ENCODE results near the gene GIMAP1. TPM values are rescaled to one million over a fixed set of nuclear protein-coding genes. Genes with fewer than 3 reads are reported as not detected.

Gene GIMAP1
- polyA plus RNA-seq, 1 donor (not counting 4 experiments of a cell fraction or from before 2014, with no cell fraction given): not detected

DNA sequence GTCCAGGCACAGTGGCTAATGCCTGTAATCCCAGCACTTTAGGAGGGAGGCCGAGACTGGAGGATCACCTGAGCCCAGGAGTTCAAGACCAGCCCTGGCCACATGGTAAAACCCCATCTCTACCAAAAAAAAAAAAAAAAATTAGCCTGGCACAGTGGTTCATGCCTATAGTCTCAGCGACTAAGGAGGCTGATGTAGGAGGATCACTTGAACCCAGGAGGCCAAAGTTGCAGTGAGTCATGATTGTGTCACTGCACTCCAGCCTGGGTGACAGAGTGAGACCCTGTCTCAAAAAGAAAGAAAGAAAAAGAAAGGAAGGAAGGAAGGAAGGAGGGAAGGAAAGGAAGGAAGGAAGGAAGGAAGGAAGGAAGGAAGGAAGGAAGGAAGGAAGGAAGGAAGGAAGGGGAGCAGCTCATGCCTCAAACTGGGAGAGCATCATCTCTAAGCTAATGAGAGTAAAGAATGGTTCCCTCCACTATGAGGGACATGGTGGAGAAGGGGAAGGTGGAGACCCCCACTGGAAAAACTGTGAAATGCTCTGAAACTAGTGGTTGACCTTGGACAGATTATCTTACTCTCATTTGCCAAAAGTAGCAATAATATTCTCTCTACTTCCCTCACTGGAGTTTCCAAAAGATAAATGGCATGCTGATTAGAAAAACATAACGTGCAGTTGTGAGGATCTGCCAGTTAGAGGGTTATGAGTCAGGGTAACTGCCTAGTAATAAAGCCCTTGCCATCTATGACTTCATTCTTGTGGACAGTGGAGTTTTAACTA lies 37.6 kb downstream of the GIMAP1 start:
- H3K9me1 ChIP-seq (ENCODE audit: control insufficient read depth, extremely low read depth, insufficient read depth, low read length): no peaks in the 10 kb centered on the region
- TF ChIP-seq, protein P1, sequence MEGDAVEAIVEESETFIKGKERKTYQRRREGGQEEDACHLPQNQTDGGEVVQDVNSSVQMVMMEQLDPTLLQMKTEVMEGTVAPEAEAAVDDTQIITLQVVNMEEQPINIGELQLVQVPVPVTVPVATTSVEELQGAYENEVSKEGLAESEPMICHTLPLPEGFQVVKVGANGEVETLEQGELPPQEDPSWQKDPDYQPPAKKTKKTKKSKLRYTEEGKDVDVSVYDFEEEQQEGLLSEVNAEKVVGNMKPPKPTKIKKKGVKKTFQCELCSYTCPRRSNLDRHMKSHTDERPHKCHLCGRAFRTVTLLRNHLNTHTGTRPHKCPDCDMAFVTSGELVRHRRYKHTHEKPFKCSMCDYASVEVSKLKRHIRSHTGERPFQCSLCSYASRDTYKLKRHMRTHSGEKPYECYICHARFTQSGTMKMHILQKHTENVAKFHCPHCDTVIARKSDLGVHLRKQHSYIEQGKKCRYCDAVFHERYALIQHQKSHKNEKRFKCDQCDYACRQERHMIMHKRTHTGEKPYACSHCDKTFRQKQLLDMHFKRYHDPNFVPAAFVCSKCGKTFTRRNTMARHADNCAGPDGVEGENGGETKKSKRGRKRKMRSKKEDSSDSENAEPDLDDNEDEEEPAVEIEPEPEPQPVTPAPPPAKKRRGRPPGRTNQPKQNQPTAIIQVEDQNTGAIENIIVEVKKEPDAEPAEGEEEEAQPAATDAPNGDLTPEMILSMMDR (optimal IDR thresholded peaks at IDR 0.05 in 1 of 3, IDR thresholded peaks at IDR 0.05 in 1 of 3, conservative IDR thresholded peaks at IDR 0.05 in 1 of 3; ENCODE audit: extremely low read depth in 1 of 3, insufficient read depth in 2 of 3, low read length in 3 of 3): peak in 1 of 3 experiments; percentile 19
- no peak for TF ChIP-seq EZH2 (IDR thresholded peaks at IDR 0.05; ENCODE audit: low read length)
- H4K20me1 ChIP-seq (ENCODE audit: control insufficient read depth, extremely low read depth, insufficient read depth, low read length): no peaks in the 10 kb centered on the region
- H3K4me2 ChIP-seq (ENCODE audit: control insufficient read depth, extremely low read depth, insufficient read depth, low read depth, low read length): no peak overlapping the region
- DNase-seq (ENCODE audit: low read depth, low spot score) (no peak), FAIRE-seq (no peak)
- H3K79me2 ChIP-seq (ENCODE audit: control insufficient read depth, insufficient read depth, low read length): no peaks in the 10 kb centered on the region
- H2AFZ ChIP-seq (ENCODE audit: control insufficient read depth, low read length): no peak overlapping the region
- H3K9me3 ChIP-seq (ENCODE audit: control insufficient read depth, low read depth, low read length): no peaks in the 10 kb centered on the region
- H3K36me3 ChIP-seq (ENCODE audit: control insufficient read depth in 2 of 2, extremely low read depth in 1 of 2, insufficient read depth in 2 of 2, low read length in 2 of 2): no peaks in the 10 kb centered on the region
- H3K27me3 ChIP-seq (ENCODE audit: control insufficient read depth, extremely low read depth, insufficient read depth, low read length): no peaks in the 10 kb centered on the region
- no peak overlapping the region for H3K9ac ChIP-seq (ENCODE audit: control insufficient read depth, extremely low read depth, insufficient read depth, low read length)
- no peak overlapping the region for H3K4me3 ChIP-seq (ENCODE audit: control insufficient read depth in 2 of 3, extremely low read depth in 1 of 3, insufficient read depth in 2 of 3, low read depth in 1 of 3, low read length in 3 of 3)
- H3K4me1 ChIP-seq (ENCODE audit: control insufficient read depth, extremely low read depth, insufficient read depth, low read length): no peaks in the 10 kb centered on the region
- H3K27ac ChIP-seq (ENCODE audit: control insufficient read depth, insufficient read depth, low read length): no peak overlapping the region
- dilution Hi-C loops (cut with MboI; ENCODE audit: extremely low pct_ligation_motif_present, low sequenced_read_pairs): no loop called here

DNA sequence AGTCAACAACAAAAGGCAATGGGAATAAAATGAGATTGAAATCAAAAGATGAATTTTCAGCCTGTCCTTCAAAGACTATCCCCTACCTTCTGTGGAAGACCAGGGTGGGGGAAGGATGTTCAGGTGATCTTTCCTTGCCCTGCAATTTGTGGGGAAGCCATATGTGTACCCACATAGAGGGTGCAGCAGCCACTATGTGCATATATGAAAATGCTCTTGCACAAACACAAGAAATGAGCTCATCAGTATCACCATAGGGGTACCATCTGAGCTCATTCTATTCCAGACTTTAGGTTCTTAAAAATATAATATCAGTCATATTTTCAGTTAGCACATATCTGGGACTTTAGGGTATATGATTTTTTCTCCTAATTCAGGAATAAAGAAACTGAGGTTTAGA lies 38.5 kb downstream of the GIMAP1 start:
- Histone ChIP-seq H3K9me1 (ENCODE audit: control insufficient read depth, extremely low read depth, insufficient read depth, low read length) (no peaks in the 10 kb centered on the region), H3K79me2 (ENCODE audit: control insufficient read depth, insufficient read depth, low read length) (no peaks in the 10 kb centered on the region), H3K9ac (ENCODE audit: control insufficient read depth, extremely low read depth, insufficient read depth, low read length) (no peak overlapping the region), H3K36me3 (ENCODE audit: control insufficient read depth in 2 of 2, extremely low read depth in 1 of 2, insufficient read depth in 2 of 2, low read length in 2 of 2) (no peaks in the 10 kb centered on the region), H2AFZ (ENCODE audit: control insufficient read depth, low read length) (no peak overlapping the region), H3K27me3 (ENCODE audit: control insufficient read depth, extremely low read depth, insufficient read depth, low read length) (no peaks in the 10 kb centered on the region), H3K9me3 (ENCODE audit: control insufficient read depth, low read depth, low read length) (no peaks in the 10 kb centered on the region), H4K20me1 (ENCODE audit: control insufficient read depth, extremely low read depth, insufficient read depth, low read length) (no peaks in the 10 kb centered on the region), H3K27ac (ENCODE audit: control insufficient read depth, insufficient read depth, low read length) (no peak overlapping the region), H3K4me2 (ENCODE audit: control insufficient read depth, extremely low read depth, insufficient read depth, low read depth, low read length) (no peak overlapping the region), H3K4me3 (ENCODE audit: control insufficient read depth in 2 of 3, extremely low read depth in 1 of 3, insufficient read depth in 2 of 3, low read depth in 1 of 3, low read length in 3 of 3) (no peak overlapping the region), H3K4me1 (ENCODE audit: control insufficient read depth, extremely low read depth, insufficient read depth, low read length) (no peaks in the 10 kb centered on the region)
- DNase-seq (ENCODE audit: low read depth, low spot score) (no peak), FAIRE-seq (no peak)
- TF ChIP-seq, protein P1 (optimal IDR thresholded peaks at IDR 0.05 in 1 of 3, IDR thresholded peaks at IDR 0.05 in 1 of 3, conservative IDR thresholded peaks at IDR 0.05 in 1 of 3; ENCODE audit: extremely low read depth in 1 of 3, insufficient read depth in 2 of 3, low read length in 3 of 3): no peak
- TF ChIP-seq EZH2 (IDR thresholded peaks at IDR 0.05; ENCODE audit: low read length): no peak
- dilution Hi-C loops (cut with MboI; ENCODE audit: extremely low pct_ligation_motif_present, low sequenced_read_pairs): no loop called here

Measured in keratinocyte (primary cell).